Muscle layer of duodenum (tissue), 2 donors: ENCODE data around the gene ELN.

Experiments used
- H3K27ac ChIP-seq: one replicate; pipeline ENCODE4 v1.7.0; 2013; ENCODE audit warnings: mild to moderate bottlenecking, low read length
- H3K27me3 ChIP-seq: one replicate; pipeline ENCODE4 v1.7.0; 2013; ENCODE audit warnings: low read depth, mild to moderate bottlenecking, control low read depth, low read length
- H3K36me3 ChIP-seq, 2 donors: one replicate each; pipeline ENCODE4 v1.7.0; 2013; ENCODE audit warnings: low read length in 2 of 2, control low read depth in 1 of 2, mild to moderate bottlenecking in 1 of 2; ENCODE audit not compliant: insufficient read depth in 2 of 2, control insufficient read depth in 1 of 2
- H3K4me1 ChIP-seq, 2 donors: one replicate each; pipeline ENCODE4 v1.7.0; 2013; ENCODE audit warnings: low read length in 2 of 2, mild to moderate bottlenecking in 2 of 2, control low read depth in 1 of 2, moderate library complexity in 1 of 2; ENCODE audit not compliant: insufficient read depth in 2 of 2, control insufficient read depth in 1 of 2
- H3K4me3 ChIP-seq, 2 donors: one replicate each; pipeline ENCODE4 v1.7.0; 2013; ENCODE audit warnings: low read length in 2 of 2, low read depth in 1 of 2, mild to moderate bottlenecking in 1 of 2
- H3K9me3 ChIP-seq, 2 donors: one replicate each; pipeline ENCODE4 v1.7.0; 2013; ENCODE audit warnings: low read length in 2 of 2, control low read depth in 1 of 2, mild to moderate bottlenecking in 1 of 2; ENCODE audit not compliant: control insufficient read depth in 1 of 2
- donor health status: healthy.

Gene ELN

DNA sequence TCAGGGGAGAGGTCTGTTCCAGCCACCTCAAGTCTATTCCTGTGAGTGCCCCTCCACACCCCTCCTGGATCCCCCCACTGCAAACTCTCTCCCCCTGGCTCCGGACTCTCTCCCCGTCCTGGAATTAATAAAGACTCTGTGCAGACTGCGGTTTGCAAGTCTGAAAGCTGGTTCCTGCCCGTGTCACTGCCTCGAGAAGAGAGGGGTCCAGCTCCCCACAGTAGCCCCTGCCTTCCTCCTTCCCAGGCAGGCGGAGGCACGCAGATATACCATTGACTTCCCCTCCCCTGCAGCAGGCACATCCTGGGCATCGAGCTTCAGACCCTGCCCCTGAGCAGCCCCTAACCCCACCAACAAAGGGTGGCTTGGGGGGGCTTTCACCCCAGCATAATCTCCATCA is 2.2 kb upstream of the ELN start:
- Histone ChIP-seq H3K36me3 (no peaks in the 10 kb centered on the region), H3K4me3 (no peak overlapping the region), H3K27me3 (no peaks in the 10 kb centered on the region), H3K27ac (no peak overlapping the region), H3K4me1 (peaks cover 0 to 53% of the 10 kb centered on the region in 2 donors), H3K9me3 (no peaks in the 10 kb centered on the region)

DNA sequence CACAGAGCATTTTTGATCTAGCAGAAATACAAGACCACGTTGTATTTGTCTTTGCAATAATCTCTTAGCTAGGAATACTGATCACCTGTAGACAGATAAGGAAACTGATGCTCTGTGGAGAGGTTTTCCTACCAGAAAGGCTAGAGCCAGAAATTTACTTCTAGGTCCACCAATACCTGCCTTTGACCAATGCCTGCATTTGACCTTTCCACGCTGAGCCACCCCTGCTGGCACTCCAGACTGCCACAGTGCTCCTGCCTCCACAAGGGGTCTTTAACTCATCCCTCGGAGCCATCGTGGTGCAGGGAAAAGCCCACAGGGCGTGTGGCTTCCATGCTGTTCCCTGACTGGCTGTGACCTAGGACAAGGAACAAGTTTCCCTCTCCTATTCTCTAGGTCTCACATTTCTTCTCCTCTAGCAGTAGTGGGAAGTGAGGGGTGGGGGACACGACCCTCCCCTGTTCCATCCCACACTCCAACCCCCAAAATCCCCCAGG is 1.5 kb upstream of the ELN start:
- Histone ChIP-seq H3K36me3 (no peaks in the 10 kb centered on the region), H3K4me3 (no peak overlapping the region), H3K27me3 (no peaks in the 10 kb centered on the region), H3K27ac (no peak overlapping the region), H3K4me1 (peaks cover 0 to 61% of the 10 kb centered on the region in 2 donors), H3K9me3 (no peaks in the 10 kb centered on the region)

DNA sequence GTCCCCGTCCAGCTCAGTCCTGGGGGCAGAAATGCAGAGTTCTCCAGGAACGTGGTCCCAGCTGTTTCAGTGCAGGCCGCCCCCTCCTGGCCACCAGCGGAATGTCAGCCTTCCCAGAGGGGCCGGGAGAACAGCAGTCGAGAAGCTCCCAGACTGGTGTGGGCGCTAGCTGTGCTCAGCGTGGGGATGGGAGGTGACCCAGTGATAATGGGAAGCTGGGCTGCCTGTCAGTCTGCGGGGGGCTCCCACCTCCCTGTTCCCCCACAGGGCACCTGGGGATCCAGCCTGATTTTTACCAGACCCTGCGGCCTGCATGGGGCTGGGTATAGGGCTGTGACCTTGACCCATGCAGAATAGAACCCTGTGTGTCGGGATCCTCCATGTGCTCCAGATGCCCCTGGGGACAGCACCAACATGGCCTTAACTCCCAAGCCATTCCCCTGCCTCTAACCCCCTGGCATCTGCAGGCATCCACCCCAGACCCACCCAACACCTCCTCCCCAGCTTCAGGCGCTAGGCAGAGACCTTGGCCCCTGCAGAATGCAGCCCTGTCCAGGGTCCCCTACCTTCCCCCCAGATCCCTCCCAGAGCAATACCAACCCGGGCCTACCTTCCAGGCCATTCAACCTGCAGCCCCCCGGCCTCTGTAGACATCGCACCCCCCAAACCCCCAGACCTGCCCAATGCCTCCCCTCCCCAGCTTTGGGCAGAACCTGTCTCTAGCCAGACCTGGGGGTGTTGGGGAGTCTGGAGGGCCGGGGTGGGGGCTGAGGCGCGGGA is 880 bp upstream of the ELN start:
- Histone ChIP-seq H3K27ac (no peak overlapping the region), H3K9me3 (no peaks in the 10 kb centered on the region), H3K27me3 (no peaks in the 10 kb centered on the region), H3K4me3 (peak overlapping the region in 1 of 2 donors; percentile 48), H3K36me3 (no peaks in the 10 kb centered on the region), H3K4me1 (peaks cover 4 to 66% of the 10 kb centered on the region in 2 donors)

DNA sequence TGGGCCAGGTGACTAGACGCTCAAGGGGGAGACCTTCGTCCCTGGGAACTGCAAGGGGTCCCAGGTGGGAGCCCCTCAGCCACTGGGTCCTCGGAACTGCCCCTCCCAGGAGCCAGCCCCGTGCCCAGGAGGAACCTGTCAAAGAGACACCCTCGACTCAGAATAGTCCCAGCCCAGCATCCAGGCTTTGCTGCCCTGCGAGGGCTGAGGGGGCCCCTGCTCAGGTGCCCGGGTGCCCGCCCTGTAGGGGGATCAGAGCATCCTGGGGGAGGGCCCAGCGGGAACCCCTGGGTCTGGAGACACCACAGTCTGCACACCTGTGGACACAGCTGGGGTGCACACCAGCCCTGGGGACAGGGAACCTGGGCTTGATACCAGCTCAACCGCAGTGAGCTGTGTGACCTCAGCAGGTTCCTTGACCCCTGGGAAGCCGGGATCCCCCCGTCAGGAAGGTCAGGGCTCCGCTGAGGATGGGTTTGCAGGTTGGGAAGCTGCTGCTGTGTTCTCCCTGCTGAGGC is 407 bp downstream of the ELN start:
- Histone ChIP-seq H3K4me3 (peak overlapping the region; percentile 61 to 70), H3K27ac (no peak overlapping the region), H3K27me3 (no peaks in the 10 kb centered on the region), H3K36me3 (no peaks in the 10 kb centered on the region), H3K4me1 (peaks cover 4 to 60% of the 10 kb centered on the region in 2 donors), H3K9me3 (no peaks in the 10 kb centered on the region)

DNA sequence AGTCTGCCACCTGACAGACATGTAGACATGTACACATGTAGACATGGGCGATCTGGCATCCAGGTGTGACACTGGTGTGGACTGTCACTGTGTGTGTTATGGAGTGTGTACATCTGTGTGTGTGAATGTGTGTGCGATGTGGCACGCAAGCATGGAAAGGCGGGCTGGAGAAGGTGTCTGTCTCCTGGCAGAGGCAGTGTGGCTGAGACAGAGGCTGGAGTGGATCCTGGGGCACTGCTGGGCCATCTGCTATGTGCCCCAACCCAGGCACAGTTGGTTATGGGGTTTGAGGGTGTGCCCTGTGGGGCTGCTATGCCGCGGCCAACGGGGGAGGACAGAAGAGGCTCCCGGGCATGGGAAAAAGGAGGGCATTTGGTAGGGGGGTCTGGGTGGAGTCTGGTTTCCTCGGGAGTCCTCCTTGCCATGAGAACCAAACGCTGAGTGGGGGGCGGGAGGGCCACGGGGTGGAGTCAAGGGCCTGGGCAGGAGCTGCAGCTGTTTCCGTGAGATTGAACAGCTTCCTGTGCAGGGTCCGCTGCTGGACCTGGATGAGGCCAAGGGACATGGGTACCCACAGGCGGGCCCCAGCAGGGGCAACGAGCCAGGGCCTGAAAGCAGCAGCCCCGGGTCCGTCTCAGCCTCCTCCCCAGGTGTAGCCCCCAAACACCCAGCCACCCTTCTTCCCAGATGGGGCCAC is 1.3 kb downstream of the ELN start:
- H3K27ac ChIP-seq, result no peak overlapping the region
- no peaks in the 10 kb centered on the region for H3K27me3 ChIP-seq
- H3K4me3 ChIP-seq, result peak overlapping the region; percentile 61 to 70
- no peaks in the 10 kb centered on the region for H3K36me3 ChIP-seq
- peaks cover 4 to 63% of the 10 kb centered on the region in 2 donors for H3K4me1 ChIP-seq
- H3K9me3 ChIP-seq, result no peaks in the 10 kb centered on the region

DNA sequence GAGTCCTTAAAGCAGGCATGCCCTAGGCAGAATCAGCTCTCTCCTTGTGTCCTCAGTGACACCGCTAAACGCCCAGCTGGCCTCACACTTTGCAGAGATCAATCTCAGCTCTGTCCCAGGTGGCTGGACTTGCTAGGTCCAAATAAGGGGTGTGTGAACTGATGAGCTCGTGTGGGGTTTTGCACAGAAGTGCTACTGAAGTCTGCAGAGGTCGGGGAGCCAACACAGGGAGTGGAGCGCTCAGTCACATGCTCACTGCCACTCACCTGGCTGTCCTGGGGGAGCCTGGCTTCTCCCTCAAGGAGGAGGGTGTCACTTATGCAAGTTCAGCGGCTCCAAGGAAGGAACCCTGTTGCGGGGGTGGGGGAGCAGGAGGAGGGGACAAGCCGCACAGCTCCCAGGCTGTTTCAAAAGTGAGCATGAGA is 2.0 kb downstream of the ELN start:
- no peaks in the 10 kb centered on the region for H3K9me3 ChIP-seq
- no peaks in the 10 kb centered on the region for H3K27me3 ChIP-seq
- peaks cover 4 to 67% of the 10 kb centered on the region in 2 donors for H3K4me1 ChIP-seq
- H3K4me3 ChIP-seq, result peak overlapping the region; percentile 61 to 70
- H3K36me3 ChIP-seq, result no peaks in the 10 kb centered on the region
- no peak overlapping the region for H3K27ac ChIP-seq

DNA sequence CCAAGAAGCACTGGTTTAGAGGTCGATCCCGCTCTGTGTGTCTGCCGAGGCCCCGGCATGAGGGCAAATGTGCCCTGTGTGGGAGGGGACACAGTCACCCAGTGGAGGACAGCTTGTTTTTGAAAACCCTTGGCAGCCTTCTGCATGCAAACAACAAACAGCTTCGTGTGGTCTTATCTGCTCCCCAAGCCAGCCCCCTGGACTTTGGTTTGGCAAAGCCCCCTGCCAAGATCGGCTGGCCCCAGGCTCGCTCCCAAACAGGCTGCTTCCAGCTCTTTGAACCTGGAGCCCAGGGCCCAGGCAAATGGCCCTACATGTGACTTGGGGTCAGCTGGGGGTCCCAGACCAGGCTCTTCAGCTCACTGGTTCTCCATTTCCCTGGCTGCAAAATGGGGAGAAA is 2.9 kb downstream of the ELN start:
- Histone ChIP-seq H3K4me1 (peaks cover 4 to 66% of the 10 kb centered on the region in 2 donors), H3K27ac (no peak overlapping the region), H3K36me3 (peaks cover 0 to 4% of the 10 kb centered on the region in 2 donors), H3K27me3 (no peaks in the 10 kb centered on the region), H3K9me3 (no peaks in the 10 kb centered on the region), H3K4me3 (peak overlapping the region in 1 of 2 donors; percentile 49)

DNA sequence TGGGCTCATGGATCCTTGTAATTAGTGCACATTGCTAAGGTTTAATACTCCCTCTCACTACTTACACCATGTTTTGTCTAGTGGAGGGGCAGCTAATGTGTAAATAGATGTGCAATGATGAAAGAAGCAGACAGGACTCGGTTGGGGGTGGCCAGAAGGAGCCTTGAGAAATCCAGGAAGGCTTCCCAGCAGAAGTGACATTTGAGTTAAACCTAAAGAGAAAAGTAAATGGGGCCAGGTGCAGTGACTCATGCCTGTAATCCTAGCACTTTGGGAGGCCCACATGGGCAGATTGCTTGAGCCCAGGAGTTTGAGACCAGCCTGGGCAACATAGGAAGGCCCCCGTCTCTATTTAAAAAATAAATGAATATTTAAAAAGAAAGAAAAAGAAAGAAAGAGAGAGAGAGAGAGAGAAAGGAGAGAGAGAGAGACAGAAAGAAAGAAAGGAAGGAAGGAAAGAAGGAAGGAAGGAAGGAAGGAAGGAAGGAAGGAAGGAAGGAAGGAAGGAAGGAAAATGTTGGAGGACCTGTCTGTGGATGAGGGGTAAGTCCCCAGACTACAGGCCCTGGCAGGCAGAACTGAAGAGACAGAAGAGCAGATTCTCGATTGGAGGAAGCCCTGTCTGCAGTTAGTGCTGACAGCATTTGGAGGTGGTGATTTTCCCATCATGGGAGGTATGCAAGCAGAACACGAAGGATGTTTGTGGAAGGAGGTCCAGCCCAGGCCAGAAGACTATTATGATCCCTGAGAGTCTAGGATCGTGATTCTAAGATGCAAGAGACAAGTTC is 3.6 kb downstream of the ELN start:
- Histone ChIP-seq H3K9me3 (no peaks in the 10 kb centered on the region), H3K27ac (no peak overlapping the region), H3K36me3 (peaks cover 0 to 9% of the 10 kb centered on the region in 2 donors), H3K27me3 (no peaks in the 10 kb centered on the region), H3K4me3 (peak overlapping the region; percentile 33 to 49), H3K4me1 (peaks cover 4 to 58% of the 10 kb centered on the region in 2 donors)

DNA sequence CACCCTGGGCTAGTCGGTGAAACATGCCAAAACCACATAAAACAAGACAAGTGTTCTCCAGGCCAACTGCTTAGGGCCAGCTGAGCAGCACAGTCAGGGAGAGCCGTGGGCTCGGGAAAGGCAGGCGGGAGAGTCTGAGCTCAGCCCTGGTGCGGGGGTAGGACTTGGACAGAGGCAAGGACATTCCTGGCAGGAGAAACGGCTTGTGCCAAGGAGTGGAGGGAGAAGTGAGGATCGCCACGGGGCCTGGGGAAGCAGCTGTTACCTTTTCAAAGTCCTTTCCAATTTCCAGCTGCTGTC is 4.2 kb downstream of the ELN start:
- no peaks in the 10 kb centered on the region for H3K9me3 ChIP-seq
- no peak overlapping the region for H3K27ac ChIP-seq
- peaks cover 0 to 11% of the 10 kb centered on the region in 2 donors for H3K36me3 ChIP-seq
- no peaks in the 10 kb centered on the region for H3K27me3 ChIP-seq
- H3K4me3 ChIP-seq, result peak overlapping the region in 1 of 2 donors; percentile 33
- peaks cover 4 to 53% of the 10 kb centered on the region in 2 donors for H3K4me1 ChIP-seq

DNA sequence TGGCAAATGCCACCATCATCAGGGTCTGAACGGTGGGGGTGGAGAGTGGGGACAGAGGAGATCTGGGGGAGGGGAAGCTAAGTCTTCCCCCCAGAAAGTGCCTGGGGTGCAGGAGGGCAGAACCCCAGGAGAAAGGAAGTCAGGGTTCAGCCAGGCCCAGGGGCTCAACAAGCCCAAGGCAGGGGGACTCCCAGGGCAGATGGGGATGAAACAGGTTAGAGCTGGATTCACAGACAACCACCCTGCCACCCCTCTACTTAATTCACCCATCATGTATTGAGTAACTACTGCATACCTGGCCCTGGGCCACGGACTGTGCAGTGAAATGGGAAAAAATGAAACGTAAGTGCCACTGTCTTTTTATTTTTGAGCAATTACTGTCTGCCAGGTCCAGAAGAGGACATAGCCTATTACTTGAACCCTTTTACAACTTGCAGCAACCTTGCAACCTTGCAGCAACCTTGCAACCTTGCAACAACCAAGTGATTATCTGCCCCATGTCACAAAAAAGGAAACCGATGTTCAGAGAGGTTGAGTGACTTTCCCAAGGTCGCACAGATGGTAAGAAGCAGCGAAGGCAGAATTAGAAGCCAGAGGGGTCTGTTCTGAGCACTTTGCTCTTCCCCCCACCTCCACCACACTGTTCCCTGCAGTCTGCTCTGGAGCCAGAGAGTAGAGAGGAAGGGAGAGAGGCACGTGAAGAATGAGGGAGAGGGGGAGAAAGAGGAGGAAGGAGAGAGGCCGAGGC is 4.8 kb downstream of the ELN start:
- Histone ChIP-seq H3K4me1 (peaks cover 4 to 48% of the 10 kb centered on the region in 2 donors), H3K4me3 (peak overlapping the region in 1 of 2 donors; percentile 17), H3K27me3 (no peaks in the 10 kb centered on the region), H3K9me3 (no peaks in the 10 kb centered on the region), H3K27ac (no peak overlapping the region), H3K36me3 (peaks cover 0 to 16% of the 10 kb centered on the region in 2 donors)
